ENCODE results near the gene TAGLN2.
"Not testable (repeated sequence)": the region's sequence is repeated elsewhere in the genome, so short reads cannot be mapped to it uniquely, and the experiment has no call there.

The TAGLN2 gene

GRCh38 chr1:159911326-159912070, 13.8 kb downstream of the TAGLN2 start:
- no peak overlapping the region for H3K4me3 ChIP-seq (ENCODE audit: low read length in 2 of 2)
- H3K9ac ChIP-seq (ENCODE audit: low read length in 2 of 2) = no peak overlapping the region
- peaks cover 11% of the 10 kb centered on the region for H3K4me1 ChIP-seq (ENCODE audit: control insufficient read depth, insufficient read depth, low read length)
- H3K9me3 ChIP-seq (ENCODE audit: control insufficient read depth in 2 of 2, low read length in 2 of 2) = no peaks in the 10 kb centered on the region
- H3K27me3 ChIP-seq (ENCODE audit: control insufficient read depth in 1 of 2, insufficient read depth in 2 of 2, low read length in 2 of 2) = no peaks in the 10 kb centered on the region
- no peak overlapping the region for H3K27ac ChIP-seq (ENCODE audit: low read length)
- no peaks in the 10 kb centered on the region for H3K36me3 ChIP-seq (ENCODE audit: control insufficient read depth in 2 of 2, insufficient read depth in 2 of 2, low read length in 2 of 2)

- H3K27ac ChIP-seq (ENCODE audit: low read length) = no peak overlapping the region
- H3K9me3 ChIP-seq (ENCODE audit: control insufficient read depth in 2 of 2, low read length in 2 of 2) = no peaks in the 10 kb centered on the region
- H3K4me1 ChIP-seq (ENCODE audit: control insufficient read depth, insufficient read depth, low read length) = peaks cover 2% of the 10 kb centered on the region
- no peaks in the 10 kb centered on the region for H3K27me3 ChIP-seq (ENCODE audit: control insufficient read depth in 1 of 2, insufficient read depth in 2 of 2, low read length in 2 of 2)
- H3K4me3 ChIP-seq (ENCODE audit: low read length in 2 of 2) = no peak overlapping the region
- no peaks in the 10 kb centered on the region for H3K36me3 ChIP-seq (ENCODE audit: control insufficient read depth in 2 of 2, insufficient read depth in 2 of 2, low read length in 2 of 2)
- H3K9ac ChIP-seq (ENCODE audit: low read length in 2 of 2) = no peak overlapping the region
Measured at GRCh38 chr1:159908031-159908940, 17.0 kb downstream of the TAGLN2 start.

GRCh38 chr1:159906960-159907359, 18.3 kb downstream of the TAGLN2 start:
- Histone ChIP-seq H3K4me3 (ENCODE audit: low read length in 2 of 2) (no peak overlapping the region), H3K4me1 (ENCODE audit: control insufficient read depth, insufficient read depth, low read length) (peaks cover 2% of the 10 kb centered on the region), H3K36me3 (ENCODE audit: control insufficient read depth in 2 of 2, insufficient read depth in 2 of 2, low read length in 2 of 2) (no peaks in the 10 kb centered on the region), H3K9me3 (ENCODE audit: control insufficient read depth in 2 of 2, low read length in 2 of 2) (no peaks in the 10 kb centered on the region), H3K27ac (ENCODE audit: low read length) (no peak overlapping the region), H3K9ac (ENCODE audit: low read length in 2 of 2) (no peak overlapping the region), H3K27me3 (ENCODE audit: control insufficient read depth in 1 of 2, insufficient read depth in 2 of 2, low read length in 2 of 2) (no peaks in the 10 kb centered on the region)

- not testable (repeated sequence) for H3K36me3 ChIP-seq (ENCODE audit: control insufficient read depth in 2 of 2, insufficient read depth in 2 of 2, low read length in 2 of 2); H3K9me3 ChIP-seq (ENCODE audit: control insufficient read depth in 2 of 2, low read length in 2 of 2); H3K27me3 ChIP-seq (ENCODE audit: control insufficient read depth in 1 of 2, insufficient read depth in 2 of 2, low read length in 2 of 2); H3K4me3 ChIP-seq (ENCODE audit: low read length in 2 of 2); H3K27ac ChIP-seq (ENCODE audit: low read length); H3K9ac ChIP-seq (ENCODE audit: low read length in 2 of 2); H3K4me1 ChIP-seq (ENCODE audit: control insufficient read depth, insufficient read depth, low read length)
Measured at GRCh38 chr1:159904036-159904435, 21.3 kb downstream of the TAGLN2 start.

- H3K27ac ChIP-seq (ENCODE audit: low read length) = no peak overlapping the region
- H3K4me3 ChIP-seq (ENCODE audit: low read length in 2 of 2) = no peak overlapping the region
- H3K9me3 ChIP-seq (ENCODE audit: control insufficient read depth in 2 of 2, low read length in 2 of 2) = no peaks in the 10 kb centered on the region
- H3K9ac ChIP-seq (ENCODE audit: low read length in 2 of 2) = no peak overlapping the region
- H3K27me3 ChIP-seq (ENCODE audit: control insufficient read depth in 1 of 2, insufficient read depth in 2 of 2, low read length in 2 of 2) = no peaks in the 10 kb centered on the region
- H3K36me3 ChIP-seq (ENCODE audit: control insufficient read depth in 2 of 2, insufficient read depth in 2 of 2, low read length in 2 of 2) = no peaks in the 10 kb centered on the region
- H3K4me1 ChIP-seq (ENCODE audit: control insufficient read depth, insufficient read depth, low read length) = peaks cover 8% of the 10 kb centered on the region
Measured at GRCh38 chr1:159902541-159902940, 22.8 kb downstream of the TAGLN2 start.

- Histone ChIP-seq H3K9ac (ENCODE audit: low read length in 2 of 2) (no peak overlapping the region), H3K4me3 (ENCODE audit: low read length in 2 of 2) (no peak overlapping the region), H3K4me1 (ENCODE audit: control insufficient read depth, insufficient read depth, low read length) (peaks cover 8% of the 10 kb centered on the region), H3K27ac (ENCODE audit: low read length) (no peak overlapping the region), H3K27me3 (ENCODE audit: control insufficient read depth in 1 of 2, insufficient read depth in 2 of 2, low read length in 2 of 2) (no peaks in the 10 kb centered on the region), H3K9me3 (ENCODE audit: control insufficient read depth in 2 of 2, low read length in 2 of 2) (no peaks in the 10 kb centered on the region), H3K36me3 (ENCODE audit: control insufficient read depth in 2 of 2, insufficient read depth in 2 of 2, low read length in 2 of 2) (no peaks in the 10 kb centered on the region)
Measured at GRCh38 chr1:159900755-159901360, 24.4 kb downstream of the TAGLN2 start.

GRCh38 chr1:159900086-159900680, 25.1 kb downstream of the TAGLN2 start, which contains the start of gene CFAP45:
Gene CFAP45 (minus strand): TSS chr1:159900165. CDS start chr1:159900098, 67 bp downstream.
- Histone ChIP-seq H3K27ac (ENCODE audit: low read length) (no peak within 1 kb of the TSS), H3K9ac (ENCODE audit: low read length in 2 of 2) (no peak within 1 kb of the TSS), H3K27me3 (ENCODE audit: control insufficient read depth in 1 of 2, insufficient read depth in 2 of 2, low read length in 2 of 2) (no peaks in the 10 kb centered on the region), H3K9me3 (ENCODE audit: control insufficient read depth in 2 of 2, low read length in 2 of 2) (no peaks in the 10 kb centered on the region), H3K36me3 (ENCODE audit: control insufficient read depth in 2 of 2, insufficient read depth in 2 of 2, low read length in 2 of 2) (no peaks in the 10 kb centered on the region), H3K4me1 (ENCODE audit: control insufficient read depth, insufficient read depth, low read length) (peaks cover 8% of the 10 kb centered on the region), H3K4me3 (ENCODE audit: low read length in 2 of 2) (no peak within 1 kb of the TSS)

- not testable (repeated sequence) for H3K36me3 ChIP-seq (ENCODE audit: control insufficient read depth in 2 of 2, insufficient read depth in 2 of 2, low read length in 2 of 2); H3K9me3 ChIP-seq (ENCODE audit: control insufficient read depth in 2 of 2, low read length in 2 of 2); H3K9ac ChIP-seq (ENCODE audit: low read length in 2 of 2); H3K4me3 ChIP-seq (ENCODE audit: low read length in 2 of 2); H3K27ac ChIP-seq (ENCODE audit: low read length); H3K4me1 ChIP-seq (ENCODE audit: control insufficient read depth, insufficient read depth, low read length); H3K27me3 ChIP-seq (ENCODE audit: control insufficient read depth in 1 of 2, insufficient read depth in 2 of 2, low read length in 2 of 2)
Measured at GRCh38 chr1:159899634-159900033, 25.7 kb downstream of the TAGLN2 start.

GRCh38 chr1:159898527-159898926, 26.8 kb downstream of the TAGLN2 start:
- Histone ChIP-seq H3K9me3 (ENCODE audit: control insufficient read depth in 2 of 2, low read length in 2 of 2) (no peaks in the 10 kb centered on the region), H3K27ac (ENCODE audit: low read length) (no peak overlapping the region), H3K27me3 (ENCODE audit: control insufficient read depth in 1 of 2, insufficient read depth in 2 of 2, low read length in 2 of 2) (no peaks in the 10 kb centered on the region), H3K9ac (ENCODE audit: low read length in 2 of 2) (no peak overlapping the region), H3K4me3 (ENCODE audit: low read length in 2 of 2) (no peak overlapping the region), H3K4me1 (ENCODE audit: control insufficient read depth, insufficient read depth, low read length) (peaks cover 8% of the 10 kb centered on the region), H3K36me3 (ENCODE audit: control insufficient read depth in 2 of 2, insufficient read depth in 2 of 2, low read length in 2 of 2) (no peaks in the 10 kb centered on the region)

- Histone ChIP-seq H3K9me3 (ENCODE audit: control insufficient read depth in 2 of 2, low read length in 2 of 2) (no peaks in the 10 kb centered on the region), H3K36me3 (ENCODE audit: control insufficient read depth in 2 of 2, insufficient read depth in 2 of 2, low read length in 2 of 2) (no peaks in the 10 kb centered on the region), H3K4me3 (ENCODE audit: low read length in 2 of 2) (no peak overlapping the region), H3K27ac (ENCODE audit: low read length) (no peak overlapping the region), H3K27me3 (ENCODE audit: control insufficient read depth in 1 of 2, insufficient read depth in 2 of 2, low read length in 2 of 2) (no peaks in the 10 kb centered on the region), H3K4me1 (ENCODE audit: control insufficient read depth, insufficient read depth, low read length) (peaks cover 8% of the 10 kb centered on the region), H3K9ac (ENCODE audit: low read length in 2 of 2) (no peak overlapping the region)
Measured at GRCh38 chr1:159897962-159898361, 27.3 kb downstream of the TAGLN2 start.
